HG03103 (cell line): ENCODE results near the gene KCTD1.

Experiments
- ATAC-seq: cut with Tn5 transposase; IDR thresholded peaks from one replicate; pipeline ENCODE4 v1.9.1; 2021; ENCODE audit warnings: low read depth; ENCODE audit not compliant: unreplicated experiment

Gene KCTD1

DNA sequence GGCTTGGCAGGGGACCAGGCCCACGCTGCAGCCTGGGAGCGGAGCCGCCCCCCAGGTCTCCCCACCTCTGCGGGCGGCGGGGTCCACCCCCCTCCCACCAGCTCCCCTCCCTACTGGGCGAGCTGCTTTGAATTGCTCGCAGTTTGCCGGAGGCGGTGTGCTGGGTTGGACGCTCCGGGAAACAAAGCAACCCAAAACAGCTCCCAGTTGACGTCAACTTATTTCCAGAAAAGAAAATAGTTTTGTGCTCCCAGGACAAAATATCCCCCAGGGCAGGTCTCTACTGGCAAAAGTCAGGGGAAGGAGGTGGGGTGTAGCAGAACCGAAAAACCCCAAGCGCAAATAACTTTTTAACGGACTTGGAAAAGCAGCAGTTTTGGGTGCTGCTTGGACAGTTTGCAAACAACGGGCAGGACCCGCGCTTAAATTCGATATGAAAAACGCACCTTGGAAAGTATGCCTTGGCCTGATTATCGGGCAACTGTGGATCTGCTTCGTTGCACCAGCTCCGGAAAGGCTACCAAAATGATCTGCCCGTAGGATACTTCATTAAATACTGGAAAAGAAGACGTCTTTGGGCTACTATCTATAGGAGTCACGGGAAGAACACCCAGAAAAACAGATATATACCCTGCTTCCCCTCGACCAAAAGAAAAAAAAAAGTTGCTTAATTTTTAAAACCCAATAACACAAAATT is 2.8 kb upstream of the KCTD1 start:
- no peak for ATAC-seq

DNA sequence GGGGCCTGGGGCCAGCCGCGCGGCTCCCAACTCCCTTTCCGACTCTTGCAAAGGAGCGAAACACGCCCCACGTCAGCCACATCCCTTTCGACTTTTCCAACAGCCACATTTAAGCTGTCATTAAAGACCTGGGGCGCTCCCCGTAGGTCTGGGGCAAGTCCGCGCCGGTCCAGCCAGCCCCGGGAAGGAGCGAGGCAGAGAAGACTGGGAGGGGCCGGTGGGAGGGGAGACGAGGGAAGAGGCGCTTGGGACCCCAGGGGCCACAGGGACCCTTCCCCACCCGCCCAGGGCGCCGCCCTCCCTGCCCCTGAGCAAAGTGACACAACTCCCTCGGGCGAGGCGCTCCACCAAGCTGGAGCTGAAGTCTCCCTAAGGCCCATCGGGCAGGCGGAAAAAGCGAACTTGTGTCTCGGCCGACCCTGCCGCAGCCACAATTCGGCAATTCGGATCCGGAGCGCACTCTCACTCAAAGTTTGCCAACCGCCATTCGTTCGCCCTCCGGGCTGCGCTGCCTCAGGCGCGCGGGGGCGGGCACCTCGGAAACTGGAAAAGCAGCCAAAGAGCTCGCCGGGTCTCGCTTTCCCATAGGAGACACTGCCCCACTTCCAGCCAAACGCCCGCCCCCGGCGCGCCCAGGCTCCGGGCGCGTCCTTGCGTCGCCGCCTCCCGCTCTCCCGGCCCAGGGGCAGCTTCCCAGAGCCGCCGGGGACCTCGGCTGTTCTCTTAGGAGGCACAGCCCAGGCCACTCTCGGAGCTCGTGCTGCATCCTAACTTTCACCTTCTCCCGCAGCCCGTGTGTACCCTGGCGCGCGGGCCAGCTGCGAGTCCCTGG is 1.1 kb upstream of the KCTD1 start:
- no peak for ATAC-seq

DNA sequence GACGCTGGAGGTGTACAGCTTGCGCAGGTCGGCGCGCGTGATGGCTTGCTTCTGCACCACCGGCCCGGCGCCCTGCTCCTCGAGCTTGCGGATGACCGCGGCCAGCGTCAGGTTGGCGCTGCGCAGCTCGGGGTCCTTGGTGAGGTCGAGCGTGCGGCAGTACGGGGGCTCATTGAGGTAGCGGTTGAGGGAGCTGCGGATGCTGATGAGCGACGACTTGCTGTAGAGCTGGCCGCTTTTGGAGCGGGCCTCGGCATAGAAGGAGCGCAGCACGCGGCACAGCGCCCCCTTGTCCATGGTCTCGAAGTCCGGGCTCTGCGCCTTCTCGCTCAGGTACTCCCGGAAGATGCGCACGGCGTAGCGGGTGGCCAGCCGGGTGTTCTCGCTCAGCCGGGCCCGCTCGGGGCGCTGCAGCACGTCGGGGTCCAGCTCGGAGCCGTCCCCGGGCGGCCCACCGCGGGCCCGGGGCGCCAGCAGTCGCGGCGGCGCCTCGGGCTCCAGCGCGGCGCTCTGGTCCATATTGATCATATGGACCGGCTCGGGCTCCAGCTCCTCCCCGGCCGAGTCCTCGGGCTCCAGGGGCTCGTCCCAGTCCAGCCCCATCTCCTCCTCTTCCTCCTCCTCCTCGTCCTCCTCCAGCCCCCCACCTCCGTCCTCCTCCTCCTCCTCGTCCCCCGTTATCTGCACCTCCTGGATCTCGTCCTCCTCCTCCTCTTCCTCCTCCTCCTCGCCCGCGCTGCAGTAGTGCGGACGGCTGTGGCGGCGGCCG is 523 bp downstream of the KCTD1 start:
- ATAC-seq = peak; percentile 57

DNA sequence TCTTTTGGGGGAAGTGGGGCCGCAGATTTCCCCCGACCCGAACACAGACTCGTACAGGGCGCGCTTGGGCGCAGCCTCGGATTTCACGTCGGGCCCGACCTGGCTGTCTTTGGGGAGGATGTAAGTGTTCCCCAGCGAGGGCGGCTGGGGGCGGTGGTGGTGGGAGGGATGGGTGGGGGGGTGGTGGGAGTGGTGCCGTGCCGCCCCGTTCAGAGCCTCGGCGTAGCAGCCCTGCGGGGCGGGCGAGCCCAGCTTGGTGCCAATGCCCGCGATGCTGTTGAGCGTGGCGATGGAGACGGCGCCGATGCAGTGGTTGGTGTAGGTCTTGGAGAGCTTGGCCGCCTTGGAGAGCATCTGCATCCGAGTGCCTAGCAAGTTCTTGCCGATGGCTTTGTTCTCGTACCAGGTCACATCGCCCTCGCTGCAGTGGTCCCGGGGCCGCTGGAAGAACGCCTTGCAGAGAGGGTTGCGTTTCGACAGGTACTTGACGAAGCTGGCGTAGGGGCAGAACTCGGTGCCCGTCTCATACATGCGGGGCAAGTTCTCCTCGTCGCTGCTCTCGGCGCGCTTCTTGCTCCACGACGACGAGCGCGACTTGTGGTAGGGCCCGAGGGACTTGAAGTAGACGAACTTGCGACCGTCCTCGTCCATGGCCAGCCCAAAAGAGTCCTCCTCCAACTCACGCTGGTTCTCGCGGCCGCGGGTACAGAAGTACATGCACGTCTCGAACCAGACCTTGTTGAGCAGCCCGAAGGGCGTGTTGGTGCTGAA is 1.3 kb downstream of the KCTD1 start:
- ATAC-seq = no peak

DNA sequence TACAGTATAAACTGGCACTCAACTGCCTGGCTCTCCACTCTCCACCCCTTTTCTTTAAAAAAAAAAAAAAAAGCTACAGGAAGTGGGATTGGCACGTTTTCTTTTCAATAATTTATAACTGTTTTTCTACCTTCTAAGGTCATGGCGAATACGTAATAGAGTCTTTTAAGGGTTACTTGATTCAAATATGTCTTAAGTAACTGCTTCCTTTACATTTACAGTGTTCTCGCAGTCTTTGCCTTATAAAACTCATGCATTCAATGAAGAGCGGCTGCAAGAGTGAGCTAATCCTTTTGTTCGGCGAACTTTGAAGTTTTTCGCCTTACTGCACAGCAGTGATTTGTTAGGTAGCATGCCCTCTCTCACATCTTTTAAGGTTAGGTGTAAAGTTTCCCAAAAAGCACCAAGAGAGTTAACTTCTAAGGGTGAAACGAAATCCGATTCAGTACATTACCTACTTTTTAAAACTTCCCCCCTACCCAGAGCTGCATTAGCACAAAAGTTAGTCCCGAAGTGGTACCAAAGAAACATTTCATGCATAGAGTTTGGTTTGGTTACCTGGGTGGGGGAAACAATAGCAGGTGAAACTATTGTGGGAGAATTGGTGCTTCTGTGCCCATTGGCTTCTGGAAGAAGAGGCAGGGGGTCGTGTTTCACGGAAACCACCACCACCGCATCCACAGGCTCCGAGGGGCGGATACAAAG is 2.0 kb downstream of the KCTD1 start:
- ATAC-seq = no peak

DNA sequence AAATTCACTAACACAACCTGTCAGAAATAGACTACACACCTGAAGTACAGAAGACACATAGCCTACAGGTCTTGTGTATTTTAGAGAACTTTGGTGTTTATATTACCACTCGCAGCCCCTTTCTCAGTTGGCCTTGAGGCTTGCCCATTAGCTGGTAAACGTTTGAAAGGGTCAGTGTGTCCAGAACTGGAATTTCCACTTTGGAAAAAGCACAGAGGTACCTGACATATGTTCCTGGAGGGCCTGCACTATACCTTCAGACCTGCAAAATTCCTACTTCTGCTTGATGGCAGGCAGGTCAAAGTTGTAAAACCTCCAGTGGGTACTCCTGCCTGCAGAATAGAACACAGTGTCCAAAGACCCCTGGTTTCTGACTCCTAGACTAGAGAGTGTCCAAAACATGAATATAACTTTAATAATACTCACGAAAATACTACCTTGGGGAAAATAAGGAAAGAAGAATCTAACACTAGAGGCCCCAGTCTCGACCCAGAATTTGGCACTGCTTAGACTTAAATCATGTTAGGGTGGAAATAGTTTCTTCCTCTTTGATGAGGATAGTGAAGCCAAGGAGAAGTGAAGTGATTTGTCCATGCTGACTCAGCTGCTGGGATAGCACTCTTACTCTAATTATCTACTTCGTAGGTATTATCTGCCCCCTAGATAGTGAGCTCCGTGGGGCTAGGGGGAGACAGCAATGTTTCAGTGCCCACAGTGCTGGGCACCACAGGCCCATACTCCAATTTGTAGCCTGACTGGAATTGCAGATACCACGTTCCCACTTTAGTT is 2.8 kb downstream of the KCTD1 start:
- ATAC-seq = no peak

DNA sequence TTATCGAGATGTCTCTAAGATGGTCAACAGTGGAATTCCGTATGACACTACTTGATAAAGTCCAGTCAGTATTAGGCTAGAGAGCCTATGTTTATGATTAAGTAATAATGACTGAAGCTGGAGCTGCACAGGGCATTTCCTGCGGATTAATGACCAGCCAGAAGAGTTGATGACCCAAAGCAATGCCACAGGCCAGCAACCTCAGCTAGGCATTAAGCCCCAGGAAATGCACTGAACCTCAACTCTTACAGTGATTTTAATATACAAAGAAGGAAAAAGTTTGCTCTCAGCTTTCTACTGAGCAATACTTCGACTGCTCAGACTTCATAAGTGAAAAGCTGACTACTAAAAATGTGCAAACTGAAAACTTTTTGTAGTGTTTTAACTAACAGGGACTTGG is 3.9 kb downstream of the KCTD1 start:
- no peak for ATAC-seq

DNA sequence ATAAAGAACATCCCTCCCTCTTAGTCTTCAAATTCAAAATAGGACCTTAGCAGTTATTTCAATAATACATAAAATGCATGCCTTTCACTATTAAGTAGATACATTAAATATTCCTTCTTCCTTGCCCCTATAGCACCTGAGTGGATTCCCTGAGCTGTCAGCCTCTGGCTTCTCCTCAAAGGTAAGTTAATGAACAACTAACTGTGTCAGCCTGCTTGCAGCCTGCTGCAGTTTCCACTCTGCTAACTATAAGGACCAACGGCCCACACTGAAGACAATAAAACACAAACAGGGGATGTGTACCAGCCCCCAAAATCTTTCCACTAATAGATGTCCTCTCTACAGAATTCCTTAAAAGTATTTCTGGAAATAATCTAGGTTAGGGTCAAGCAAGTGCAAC is 5.0 kb downstream of the KCTD1 start:
- no peak for ATAC-seq

DNA sequence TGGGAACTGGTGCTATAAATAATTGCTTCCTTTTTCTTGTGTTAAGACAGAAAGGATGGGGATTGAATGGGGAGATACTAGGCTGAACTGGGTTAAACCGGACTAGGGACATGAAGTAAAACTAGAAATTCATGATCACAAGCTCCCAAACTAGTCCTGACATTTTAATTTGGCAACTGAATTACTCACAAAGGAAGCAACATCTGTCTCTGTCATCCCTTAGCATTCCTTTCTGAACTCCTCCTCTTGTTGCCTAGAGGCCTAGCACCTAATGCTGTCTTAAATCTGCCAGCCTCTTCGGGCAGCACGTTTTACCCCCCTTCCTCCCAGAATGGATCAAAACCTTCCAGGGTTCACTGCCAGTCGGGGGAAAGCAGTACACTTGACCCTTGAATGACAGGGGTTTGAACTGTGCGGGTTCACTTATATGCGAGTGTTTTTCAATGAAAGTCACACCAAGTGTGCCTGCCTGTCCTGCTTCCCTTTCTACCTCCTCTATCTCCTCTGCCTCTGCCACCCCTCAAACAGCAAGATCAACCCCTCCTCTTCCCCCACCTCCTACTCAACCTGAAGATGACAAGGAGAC is 8.2 kb downstream of the KCTD1 start:
- no peak for ATAC-seq

DNA sequence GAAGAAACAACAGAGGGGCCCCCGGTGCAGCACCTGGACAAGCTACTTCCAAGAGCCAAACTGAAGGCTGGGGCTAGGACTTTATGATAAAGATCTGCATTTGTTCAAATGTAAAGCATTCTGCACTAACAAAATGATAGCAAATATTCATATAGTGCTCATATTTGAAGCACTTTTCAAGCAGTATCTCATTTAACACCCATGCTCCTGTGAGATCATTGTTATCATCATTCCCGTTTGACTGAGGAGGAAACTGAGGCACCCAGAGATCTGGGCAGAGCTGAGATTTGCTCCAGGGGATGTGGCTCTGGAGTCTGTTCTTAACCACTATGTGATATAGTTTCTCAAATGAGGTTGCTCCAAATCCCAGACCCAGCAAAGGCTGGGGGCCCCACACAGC is 9.8 kb downstream of the KCTD1 start:
- ATAC-seq = no peak

DNA sequence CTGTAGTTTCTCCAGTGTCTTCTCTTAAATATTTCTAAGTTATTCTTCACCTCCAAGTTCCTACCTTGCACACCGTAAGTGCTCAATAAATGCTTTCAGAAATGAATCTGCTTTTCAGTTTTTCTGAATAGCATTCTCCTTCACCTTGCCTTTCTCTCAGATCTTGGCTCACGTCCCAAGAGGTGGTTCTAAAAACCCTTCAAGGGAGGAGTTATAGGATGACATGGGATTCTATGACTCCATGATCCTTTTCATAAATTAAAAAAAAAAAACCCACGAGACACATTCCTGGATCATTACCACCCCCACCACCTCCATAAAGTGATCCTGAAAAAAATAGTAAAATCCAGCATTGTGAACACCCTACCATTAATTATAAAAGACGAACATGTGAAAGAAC is 11.7 kb downstream of the KCTD1 start:
- no peak for ATAC-seq

DNA sequence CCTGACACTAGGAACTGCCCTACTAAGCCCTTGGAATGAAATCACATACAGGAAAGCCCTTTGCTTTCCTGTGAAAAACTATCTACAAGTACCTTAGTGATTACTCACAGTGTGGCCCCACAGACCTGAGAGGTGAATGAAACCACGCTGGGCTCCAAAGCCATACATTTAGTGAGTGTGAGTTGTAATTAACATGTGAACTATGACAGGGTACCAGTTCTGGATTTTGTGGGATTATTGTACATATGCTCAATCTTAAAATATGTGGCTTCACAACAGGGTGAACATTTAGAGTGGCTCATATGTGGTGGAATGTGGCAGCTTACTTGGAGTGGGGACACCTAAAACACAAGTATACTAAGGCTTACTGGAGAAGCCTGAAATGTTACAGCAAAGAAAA is 12.3 kb downstream of the KCTD1 start:
- ATAC-seq = no peak

DNA sequence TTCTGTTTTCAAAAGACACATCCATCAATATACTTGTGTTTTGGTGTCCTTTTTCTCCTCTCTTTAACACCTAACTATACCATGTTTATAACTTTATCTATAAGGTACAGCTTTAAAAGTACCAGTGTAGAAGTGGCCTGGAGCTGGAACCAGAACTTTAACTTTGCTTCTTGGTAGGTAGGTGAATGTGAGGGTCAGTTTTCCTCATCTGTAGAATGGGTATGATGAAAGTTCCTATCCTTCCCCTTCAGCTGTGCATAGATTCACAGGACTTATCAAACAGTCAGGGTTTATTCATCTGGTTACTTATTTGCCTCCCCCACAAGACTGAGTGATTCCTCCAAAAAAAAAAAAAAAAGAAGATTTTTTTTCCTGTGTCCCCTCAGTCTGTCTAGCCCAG is 12.7 kb downstream of the KCTD1 start:
- ATAC-seq = no peak

DNA sequence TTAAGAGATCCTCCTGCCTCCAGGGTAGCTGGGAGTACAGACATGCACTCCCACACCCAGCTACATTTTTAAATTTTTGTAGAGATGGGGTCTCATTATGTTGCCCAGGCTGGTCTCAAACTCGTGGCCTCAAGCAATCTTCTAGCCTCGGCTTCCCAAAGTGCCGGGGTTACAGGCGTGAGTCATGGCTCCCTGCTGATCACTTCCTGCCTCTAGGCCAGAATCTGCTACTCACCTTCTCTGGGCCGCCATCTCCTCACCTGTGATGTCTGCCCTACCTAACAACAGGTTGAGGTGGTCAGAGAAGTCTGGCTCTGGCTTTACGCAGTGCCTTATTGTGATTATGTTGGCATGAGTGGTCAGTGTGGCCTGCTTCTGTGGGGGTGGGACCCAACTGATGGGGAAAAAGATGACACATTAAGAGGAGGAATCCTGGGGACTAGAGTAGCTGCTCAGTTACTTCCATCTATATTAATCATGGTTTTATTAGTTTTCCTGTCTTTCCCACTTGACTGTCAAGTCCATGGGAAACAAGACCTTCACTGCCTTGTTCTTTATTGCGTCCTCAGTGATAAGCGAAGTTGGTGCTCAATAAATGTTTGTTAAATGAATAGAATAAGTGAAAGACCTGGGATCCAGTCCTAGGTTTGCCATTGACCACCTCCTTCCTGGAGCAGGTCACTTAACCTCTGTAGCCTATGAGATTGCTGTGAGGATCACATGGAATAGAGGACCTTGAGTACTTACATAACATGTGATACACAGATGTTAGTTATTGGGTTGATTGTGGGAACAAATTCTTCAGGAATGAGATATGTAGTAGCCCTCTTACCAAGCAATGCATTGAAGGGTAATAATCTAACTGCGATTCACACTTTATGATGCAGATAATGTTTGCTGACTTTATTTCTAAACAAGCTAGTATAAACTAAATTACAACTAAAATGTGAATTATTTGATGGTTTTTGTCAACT is 15.7 kb downstream of the KCTD1 start:
- ATAC-seq = no peak

DNA sequence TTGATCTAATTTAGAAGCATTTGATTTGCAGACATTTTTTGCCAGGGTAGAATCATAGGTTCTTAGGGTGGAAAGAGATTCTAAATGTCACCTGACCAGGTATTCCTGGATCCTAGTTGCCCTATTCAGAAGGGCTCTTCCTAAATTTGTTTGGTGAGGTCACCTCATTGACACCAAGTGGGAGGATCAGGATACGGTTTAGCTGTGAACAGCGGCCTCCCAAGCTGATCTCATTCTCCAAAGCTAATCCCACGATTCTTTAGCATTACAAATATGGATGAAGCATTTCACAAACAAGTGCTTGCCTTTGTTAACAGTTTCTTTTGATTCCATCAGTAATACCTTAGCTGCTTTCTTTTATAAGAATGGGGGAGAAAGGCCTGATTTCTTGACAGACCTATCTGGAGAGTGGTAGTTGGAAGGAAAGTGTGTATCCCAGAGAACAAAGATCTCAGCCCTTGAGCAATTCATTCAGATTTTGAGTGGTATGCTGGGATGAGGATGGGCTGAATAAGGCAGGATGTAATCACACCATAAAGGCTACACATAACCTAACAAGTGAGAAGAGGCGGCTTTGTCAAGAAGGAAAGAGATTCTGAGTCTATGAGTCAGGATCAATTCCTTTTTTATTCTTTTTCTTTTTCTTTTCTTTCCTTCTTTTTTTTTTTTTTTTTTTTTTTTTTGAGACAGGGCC is 16.6 kb downstream of the KCTD1 start:
- ATAC-seq = no peak

DNA sequence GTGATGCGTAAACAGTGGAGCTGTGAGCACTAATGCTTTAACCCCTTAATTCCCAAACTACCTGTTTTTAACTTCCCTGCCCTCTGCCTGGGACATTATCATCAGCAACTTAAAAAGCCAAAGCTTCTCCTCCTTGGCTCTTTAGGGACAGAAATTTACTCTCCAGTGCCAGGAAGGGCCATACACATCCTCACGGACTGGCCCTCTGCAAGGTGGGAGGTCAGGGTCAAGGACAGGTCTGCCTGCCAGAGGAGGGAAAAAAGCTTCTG is 21.5 kb downstream of the KCTD1 start:
- no peak for ATAC-seq

DNA sequence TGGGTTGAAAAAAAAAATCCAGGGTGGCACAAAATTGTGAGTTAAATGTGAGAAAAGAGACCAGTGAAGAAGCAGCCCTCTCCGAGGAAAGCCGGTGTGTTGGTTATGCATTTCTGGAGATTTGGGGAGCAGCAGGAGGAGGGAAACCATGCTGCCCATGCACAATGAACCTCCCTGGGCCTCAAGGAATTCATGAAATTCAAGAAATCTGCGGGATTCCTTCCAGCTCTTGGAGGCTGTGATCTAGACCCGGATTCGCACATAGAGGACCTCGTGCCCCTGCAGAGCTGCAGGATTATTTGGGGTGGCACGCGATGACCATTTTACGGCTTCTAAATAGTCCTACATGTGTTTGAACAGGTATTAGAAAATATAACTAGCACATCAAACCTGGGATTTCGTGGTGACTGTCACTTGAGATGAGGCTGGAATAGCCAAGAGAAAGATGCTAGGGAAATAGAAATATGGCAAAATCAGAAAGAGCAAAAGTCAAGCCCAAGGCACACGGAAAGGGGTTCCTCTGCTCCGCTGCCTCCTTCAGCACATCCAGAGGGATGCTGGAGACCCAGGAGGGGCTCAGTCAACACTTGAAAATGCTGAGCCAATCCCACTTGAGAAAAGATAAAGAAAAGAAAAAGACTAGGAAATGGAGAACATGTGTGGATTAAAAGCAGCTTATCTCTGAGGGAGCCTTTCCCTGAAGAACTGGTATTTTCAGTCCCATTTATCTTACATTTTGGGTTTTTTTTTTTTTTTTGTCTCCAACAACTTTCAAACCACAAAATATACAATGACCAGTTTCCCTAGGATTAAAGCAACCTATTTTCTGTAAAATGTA is 22.0 kb downstream of the KCTD1 start:
- no peak for ATAC-seq
